ENCODE measurements around the gene KIF4A. TPM values are rescaled to one million over a fixed set of nuclear protein-coding genes. Genes with fewer than 3 reads are reported as not detected.

Gene KIF4A
- total RNA-seq, 1 donor from 2014 or later: not detected

DNA sequence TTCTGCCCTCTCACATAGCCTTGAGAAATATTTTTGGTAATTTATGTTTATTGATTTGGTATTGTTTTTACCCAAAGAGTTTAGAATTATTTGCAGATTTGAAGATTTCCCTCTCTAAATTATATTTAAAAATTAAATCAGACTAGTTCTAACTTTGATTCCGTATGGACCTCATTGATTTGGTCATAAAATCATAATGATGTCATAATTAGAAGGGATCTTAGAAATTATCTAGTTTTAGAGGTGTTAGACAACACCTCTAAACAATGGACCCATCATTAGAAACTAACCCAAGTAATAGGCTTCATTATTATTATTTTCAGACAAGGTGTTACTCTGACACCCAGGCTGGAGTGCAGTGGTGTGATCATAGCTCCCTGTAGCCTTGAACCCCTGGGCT, 178.8 kb downstream of the KIF4A start:
- Histone ChIP-seq H3K4me3 (no peak overlapping the region), H3K27ac (no peak overlapping the region), H3K4me1 (no peaks in the 10 kb centered on the region), H3K9me3 (no peaks in the 10 kb centered on the region), H3K27me3 (no peaks in the 10 kb centered on the region), H3K36me3 (peaks cover 0 to 4% of the 10 kb centered on the region in 2 donors)
- no peak for DNase-seq (ENCODE audit: low spot score in 2 of 2)
- TF ChIP-seq CTCF (IDR thresholded peaks at IDR 0.05): no peak
- intact Hi-C loops (cut with DNase I): no loop called here

Other genes starting within 250 kb of the KIF4A start
- gene AWAT2, start 240.2 kb upstream of the KIF4A start, total RNA-seq: not detected
- gene OTUD6A, start 227.6 kb upstream of the KIF4A start, total RNA-seq: not detected
- 20.1 TPM for gene IGBP1, start 156.7 kb upstream of the KIF4A start, total RNA-seq
- not detected for gene DGAT2L6, start 112.6 kb upstream of the KIF4A start, total RNA-seq
- not detected for gene AWAT1, start 55.4 kb upstream of the KIF4A start, total RNA-seq
- 1.3 TPM for gene P2RY4, start 29.9 kb upstream of the KIF4A start, total RNA-seq
- not detected for gene ARR3, start 21.8 kb upstream of the KIF4A start, total RNA-seq
- gene RAB41, start 7.9 kb upstream of the KIF4A start, total RNA-seq: not detected
- 17.8 TPM for gene PDZD11, start 177 bp upstream of the KIF4A start, total RNA-seq
- gene GDPD2, start 133.2 kb downstream of the KIF4A start, total RNA-seq: not detected
- 6.5 TPM for gene DLG3, start 154.7 kb downstream of the KIF4A start, total RNA-seq